Panc1 (cell line): ENCODE results near the gene DDAH2.

Source experiments
- CTCF ChIP-seq: fragments of 450-650 bp; IDR thresholded peaks from 2 replicates; pipeline ENCODE4 v1.5.1; 2017; ENCODE audit warnings: mild to moderate bottlenecking
- SIN3A ChIP-seq: IDR thresholded peaks from 2 replicates; pipeline ENCODE4 v1.6.1; 2012; ENCODE audit warnings: low read depth, mild to moderate bottlenecking, low read length, moderate library complexity, borderline replicate concordance; ENCODE audit not compliant: insufficient read depth

DNA sequence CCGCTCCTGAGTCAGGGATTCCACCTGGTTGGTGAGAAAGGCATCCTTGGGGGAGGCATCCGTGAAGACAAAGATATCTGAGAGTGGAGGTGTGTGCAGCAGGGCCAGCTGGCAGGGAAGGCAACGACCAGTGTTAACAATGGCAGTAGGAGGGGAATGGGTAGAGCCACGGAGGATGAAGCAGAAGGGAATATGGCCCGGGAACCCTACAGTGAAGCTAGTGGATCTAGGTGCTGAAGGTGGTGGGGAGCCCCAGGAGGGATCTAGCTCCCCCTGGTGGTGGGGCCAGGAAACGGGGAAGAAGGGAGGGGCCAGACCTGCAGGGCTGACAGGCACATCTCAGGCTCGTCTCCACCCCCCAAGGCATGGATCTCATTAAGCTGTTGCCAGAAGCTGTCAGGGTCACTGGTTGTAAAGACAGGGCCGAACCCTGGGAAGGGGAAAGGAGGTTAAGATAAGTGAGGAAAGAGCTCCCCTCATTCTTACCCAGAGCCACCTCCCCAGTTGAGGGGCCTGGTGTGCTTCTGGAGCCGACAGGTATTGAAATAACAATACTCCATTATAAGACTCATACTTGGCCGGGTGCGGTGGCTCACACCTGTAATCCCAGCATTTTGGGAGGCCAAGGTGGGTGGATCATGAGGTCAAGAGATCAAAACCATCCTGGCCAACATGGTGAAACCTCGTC, 40.7 kb upstream of the DDAH2 start:
- peak; percentile 94 for TF ChIP-seq CTCF
- no peak for TF ChIP-seq SIN3A
